Coronary artery (tissue), 2 donors: ENCODE data around the gene CD59.

Source experiments
- DNase-seq: peaks from one replicate; pipeline ENCODE4 v3.0.0-alpha.2; 2017; ENCODE audit warnings: low spot score
- H3K27ac ChIP-seq, 2 donors: fragments of 200-600 bp; sonication (generic); one replicate each; pipeline ENCODE4 v1.5.1; 2016 to 2019
- H3K4me3 ChIP-seq: fragments of 200-600 bp; sonication (generic); 2 replicates; pipeline ENCODE4 v1.5.1; 2016; ENCODE audit warnings: mild to moderate bottlenecking, moderate library complexity
- TF ChIP-seq, protein P1 (sequence below): fragments of 200-600 bp; sonication (generic); IDR thresholded peaks from one replicate; pipeline ENCODE4 v1.5.1; 2019; ENCODE audit warnings: antibody characterized with exemption

Gene CD59

DNA sequence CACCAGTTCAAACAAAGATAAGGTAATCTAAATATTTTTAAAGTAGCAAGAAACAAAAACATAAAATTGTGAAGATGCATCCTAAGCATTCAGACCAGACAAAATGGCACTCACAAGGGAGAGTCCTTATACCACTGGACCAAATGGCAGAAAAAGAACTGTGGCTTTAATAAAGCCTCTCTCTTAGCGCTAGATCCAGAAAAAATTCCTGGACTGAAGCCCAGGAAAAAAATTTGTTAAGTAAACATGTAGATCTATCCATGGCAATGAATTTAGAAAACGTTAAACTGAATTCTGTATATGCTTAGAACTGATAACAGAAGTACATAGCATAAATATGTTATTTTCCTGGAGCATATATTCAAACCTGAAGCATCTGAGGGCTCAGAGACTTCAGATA lies 11.8 kb upstream of the CD59 start:
- Histone ChIP-seq H3K27ac (no peak overlapping the region), H3K4me3 (no peak overlapping the region)
- DNase-seq, result no peak
- TF ChIP-seq, protein P1, sequence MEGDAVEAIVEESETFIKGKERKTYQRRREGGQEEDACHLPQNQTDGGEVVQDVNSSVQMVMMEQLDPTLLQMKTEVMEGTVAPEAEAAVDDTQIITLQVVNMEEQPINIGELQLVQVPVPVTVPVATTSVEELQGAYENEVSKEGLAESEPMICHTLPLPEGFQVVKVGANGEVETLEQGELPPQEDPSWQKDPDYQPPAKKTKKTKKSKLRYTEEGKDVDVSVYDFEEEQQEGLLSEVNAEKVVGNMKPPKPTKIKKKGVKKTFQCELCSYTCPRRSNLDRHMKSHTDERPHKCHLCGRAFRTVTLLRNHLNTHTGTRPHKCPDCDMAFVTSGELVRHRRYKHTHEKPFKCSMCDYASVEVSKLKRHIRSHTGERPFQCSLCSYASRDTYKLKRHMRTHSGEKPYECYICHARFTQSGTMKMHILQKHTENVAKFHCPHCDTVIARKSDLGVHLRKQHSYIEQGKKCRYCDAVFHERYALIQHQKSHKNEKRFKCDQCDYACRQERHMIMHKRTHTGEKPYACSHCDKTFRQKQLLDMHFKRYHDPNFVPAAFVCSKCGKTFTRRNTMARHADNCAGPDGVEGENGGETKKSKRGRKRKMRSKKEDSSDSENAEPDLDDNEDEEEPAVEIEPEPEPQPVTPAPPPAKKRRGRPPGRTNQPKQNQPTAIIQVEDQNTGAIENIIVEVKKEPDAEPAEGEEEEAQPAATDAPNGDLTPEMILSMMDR, result no peak

DNA sequence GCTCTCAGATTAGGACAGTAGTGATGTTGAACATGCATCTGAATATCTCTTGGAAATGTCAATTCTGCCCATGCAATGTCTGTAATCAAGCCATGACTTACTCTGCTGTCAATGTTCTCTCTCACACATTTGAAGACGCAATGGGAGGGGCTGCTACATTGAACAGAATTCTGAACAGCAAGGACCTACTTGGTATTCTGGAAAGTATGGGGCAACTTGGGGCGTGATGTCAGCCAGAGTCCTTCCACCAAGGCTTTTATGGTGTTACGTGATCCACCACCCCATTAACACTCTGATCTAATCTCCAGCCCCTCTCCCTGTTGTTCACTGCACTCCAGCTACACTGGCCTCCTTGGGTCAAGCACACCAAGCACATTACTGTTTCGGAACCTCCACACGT lies 7.1 kb upstream of the CD59 start:
- no peak overlapping the region for H3K4me3 ChIP-seq
- TF ChIP-seq, protein P1, result no peak
- DNase-seq, result no peak
- no peak overlapping the region for H3K27ac ChIP-seq

DNA sequence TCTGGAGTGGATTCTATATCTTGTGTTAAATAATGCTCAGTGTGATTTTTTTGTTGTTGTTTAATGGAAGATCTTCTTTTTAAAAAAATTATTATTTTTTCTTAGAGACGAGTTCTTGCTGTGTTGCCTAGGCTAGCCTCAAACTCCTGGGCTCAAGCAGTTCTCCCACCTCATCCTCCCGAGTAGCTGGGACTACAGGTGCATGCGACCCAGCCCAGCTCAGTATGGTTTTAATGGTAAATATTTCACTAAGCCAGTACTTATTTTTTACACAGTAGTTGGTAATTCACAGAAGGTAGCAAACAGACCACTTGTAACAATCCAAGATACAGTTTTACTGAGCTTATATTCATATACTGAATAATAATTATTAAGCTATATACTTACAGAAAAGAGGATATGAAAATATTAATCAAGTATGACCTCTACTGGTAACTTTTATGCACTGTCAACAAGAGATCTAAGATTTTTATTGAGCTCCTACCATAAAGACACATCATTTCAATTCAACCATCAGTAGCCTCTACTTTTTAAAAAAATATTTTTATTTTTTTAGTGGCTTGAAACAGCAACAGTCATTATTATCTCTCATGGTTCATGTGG lies 6.1 kb upstream of the CD59 start:
- TF ChIP-seq, protein P1, result no peak
- Histone ChIP-seq H3K27ac (no peak overlapping the region), H3K4me3 (no peak overlapping the region)
- no peak for DNase-seq

DNA sequence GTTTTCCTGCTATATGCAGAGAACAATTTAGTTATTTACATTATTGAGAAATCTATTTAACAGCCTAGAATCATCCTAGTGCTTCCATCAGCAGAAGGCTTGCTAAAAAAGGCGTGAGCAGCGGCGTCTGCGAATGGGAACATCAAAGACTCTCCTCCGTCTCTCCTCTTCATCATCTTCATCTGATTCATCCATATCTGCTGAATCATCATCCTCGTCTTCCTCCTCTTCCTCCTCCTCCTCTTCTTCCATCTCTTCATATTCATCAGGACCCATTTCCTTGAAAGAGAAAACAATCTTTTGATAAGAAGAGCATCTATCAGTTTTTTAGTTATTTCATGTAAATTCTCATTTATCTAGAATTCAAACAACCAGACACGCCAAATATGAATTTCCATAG lies 5.6 kb upstream of the CD59 start:
- no peak for DNase-seq
- TF ChIP-seq, protein P1, result no peak
- Histone ChIP-seq H3K4me3 (no peak overlapping the region), H3K27ac (no peak overlapping the region)

DNA sequence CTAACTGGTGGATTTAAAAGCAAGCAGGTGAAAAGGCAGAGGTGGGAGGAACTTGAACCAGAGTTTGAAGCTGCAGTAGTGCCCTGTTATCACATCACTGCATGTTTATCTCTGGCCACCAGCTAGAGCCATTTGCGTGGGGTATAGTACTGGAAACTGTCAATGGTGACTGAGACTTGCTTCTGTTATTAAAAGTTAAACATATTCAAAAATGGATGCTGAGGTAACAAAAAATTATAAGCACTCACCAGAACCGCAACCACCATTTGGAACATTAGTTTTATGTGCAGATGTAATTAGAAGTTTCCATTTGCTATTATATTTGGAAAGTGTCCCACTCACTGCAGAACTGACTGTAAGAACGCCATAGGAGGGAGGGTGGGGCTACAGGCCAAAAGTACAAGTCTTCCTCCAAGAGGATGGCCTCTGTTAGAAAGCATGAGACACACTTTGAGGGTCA lies 1.2 kb upstream of the CD59 start:
- TF ChIP-seq, protein P1, result no peak
- DNase-seq, result no peak
- Histone ChIP-seq H3K27ac (peak overlapping the region in 1 of 2 donors; percentile 95), H3K4me3 (no peak overlapping the region)

DNA sequence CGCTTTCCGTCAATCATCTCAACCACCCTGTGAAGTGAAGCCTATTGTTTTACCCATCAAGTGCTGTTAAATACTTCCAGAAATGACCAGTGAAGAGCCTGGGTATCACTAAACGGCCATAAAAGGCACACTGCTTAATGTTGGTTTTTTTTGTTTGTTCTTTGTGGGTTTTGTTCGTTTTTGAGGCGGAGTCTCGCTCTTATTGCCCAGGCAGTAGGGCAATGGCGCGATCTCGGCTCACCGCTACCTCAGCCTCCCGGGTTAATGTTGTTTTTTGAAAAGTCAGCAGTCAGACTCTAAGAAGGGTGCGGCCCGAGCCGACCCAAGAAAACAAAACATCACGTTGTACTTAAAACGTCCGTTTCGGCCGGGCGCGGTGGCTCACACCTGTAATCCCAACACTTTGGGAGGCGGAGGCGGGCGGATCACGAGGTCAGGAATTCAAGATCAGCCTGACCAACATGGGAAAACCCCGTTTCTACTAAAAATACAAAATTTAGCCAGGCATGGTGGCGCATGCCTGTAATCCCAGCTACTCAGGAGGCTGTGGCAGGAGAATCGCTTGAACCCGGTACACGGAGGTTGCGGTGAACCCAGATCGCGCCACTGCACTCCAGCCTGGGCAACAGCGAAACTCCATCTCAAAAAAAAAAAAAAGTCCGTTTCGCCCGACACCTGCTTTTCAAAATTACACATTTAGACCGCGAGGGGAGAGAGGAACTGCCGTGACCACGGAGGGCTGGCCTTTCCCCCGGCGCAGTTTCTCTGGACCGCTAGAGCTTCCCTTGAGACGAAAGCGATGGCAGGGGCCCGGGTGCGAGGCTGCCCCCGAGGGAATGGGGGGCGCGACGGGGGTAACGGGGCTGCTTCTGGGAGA lies 714 bp downstream of the CD59 start:
- no peak for DNase-seq
- Histone ChIP-seq H3K4me3 (peak overlapping the region; percentile 95), H3K27ac (peak overlapping the region; percentile 90 to 95)
- TF ChIP-seq, protein P1, result no peak
